ENCODE data around the gene CCL24. TPM values are rescaled to one million over a fixed set of nuclear protein-coding genes. Genes with fewer than 3 reads are reported as not detected.

The CCL24 gene
- total and polyA plus RNA-seq, 10 of the 15 experiments (the other 5 are each of a cell fraction or from before 2014, with no cell fraction given) = not detected

GRCh38 chr7:75796420-75796819, 17.2 kb downstream of the CCL24 start:
- ATAC-seq = no peak
- H3K27ac ChIP-seq (ENCODE audit: control insufficient read depth, insufficient read depth) = no peak overlapping the region
- H3K79me2 ChIP-seq (ENCODE audit: control insufficient read depth, insufficient read depth, low read length) = no peaks in the 10 kb centered on the region
- POLR2A ChIA-PET = no interaction called here
- no peaks in the 10 kb centered on the region for H4K20me1 ChIP-seq (ENCODE audit: control insufficient read depth, insufficient read depth)
- WGBS (ENCODE audit: insufficient coverage, insufficient replicate concordance, low lambda C conversion rate, missing lambda C conversion rate) = 63% methylated on average over 6 of the region's 6 CpGs
- SMC1A ChIA-PET (ENCODE audit: uncharacterized antibody, unreplicated experiment) = no interaction called here
- DNase-seq (ENCODE audit: low read depth, low spot score) = no peak
- H2AFZ ChIP-seq (ENCODE audit: control insufficient read depth, low read depth, low read length) = no peak overlapping the region
- no peaks in the 10 kb centered on the region for H3K27me3 ChIP-seq (replicated peaks in 1 of 2; ENCODE audit: control insufficient read depth in 2 of 2, insufficient read depth in 2 of 2, low read length in 1 of 2)
- H3K4me3 ChIP-seq = no peak overlapping the region
- no peak overlapping the region for H3K9ac ChIP-seq (ENCODE audit: control insufficient read depth, insufficient read depth, low read length)
- no peak for FAIRE-seq
- H3K36me3 ChIP-seq (ENCODE audit: control insufficient read depth in 2 of 2, insufficient read depth in 2 of 2, low read length in 1 of 2) = no peaks in the 10 kb centered on the region
- H3K4me2 ChIP-seq (ENCODE audit: control insufficient read depth, insufficient read depth) = no peak overlapping the region
- no TSS peak for BruUV-seq (replicated peaks)
- RAD21 ChIA-PET (ENCODE audit: unreplicated experiment) = interaction anchor here (0.7 kb wide), 1 partner anchor 13 kb away, joined by 3 read pairs; no protein-coding TSS in a partner anchor
- TF ChIP-seq CBFB (IDR thresholded peaks at IDR 0.05; ENCODE audit: low read depth) (no peak), PML (IDR thresholded peaks at IDR 0.05; ENCODE audit: low read length) (no peak), EED (IDR thresholded peaks at IDR 0.05; ENCODE audit: low read depth) (no peak), KAT2A (conservative IDR thresholded peaks at IDR 0.05; ENCODE audit: control insufficient read depth, low read depth, low read length) (no peak), STAT3 (IDR thresholded peaks at IDR 0.05; ENCODE audit: low read depth, low read length) (no peak), ZNF384 (IDR thresholded peaks at IDR 0.05; ENCODE audit: borderline replicate concordance, low read depth, low read length) (no peak), CHD4 (IDR thresholded peaks at IDR 0.05) (no peak), NFYA (IDR thresholded peaks at IDR 0.05; ENCODE audit: borderline replicate concordance, low read depth, low read length) (no peak), SMC3 (IDR thresholded peaks at IDR 0.05; ENCODE audit: borderline replicate concordance, low read length) (no peak), YBX1 (IDR thresholded peaks at IDR 0.05) (no peak)
- TF ChIP-seq, protein P1, sequence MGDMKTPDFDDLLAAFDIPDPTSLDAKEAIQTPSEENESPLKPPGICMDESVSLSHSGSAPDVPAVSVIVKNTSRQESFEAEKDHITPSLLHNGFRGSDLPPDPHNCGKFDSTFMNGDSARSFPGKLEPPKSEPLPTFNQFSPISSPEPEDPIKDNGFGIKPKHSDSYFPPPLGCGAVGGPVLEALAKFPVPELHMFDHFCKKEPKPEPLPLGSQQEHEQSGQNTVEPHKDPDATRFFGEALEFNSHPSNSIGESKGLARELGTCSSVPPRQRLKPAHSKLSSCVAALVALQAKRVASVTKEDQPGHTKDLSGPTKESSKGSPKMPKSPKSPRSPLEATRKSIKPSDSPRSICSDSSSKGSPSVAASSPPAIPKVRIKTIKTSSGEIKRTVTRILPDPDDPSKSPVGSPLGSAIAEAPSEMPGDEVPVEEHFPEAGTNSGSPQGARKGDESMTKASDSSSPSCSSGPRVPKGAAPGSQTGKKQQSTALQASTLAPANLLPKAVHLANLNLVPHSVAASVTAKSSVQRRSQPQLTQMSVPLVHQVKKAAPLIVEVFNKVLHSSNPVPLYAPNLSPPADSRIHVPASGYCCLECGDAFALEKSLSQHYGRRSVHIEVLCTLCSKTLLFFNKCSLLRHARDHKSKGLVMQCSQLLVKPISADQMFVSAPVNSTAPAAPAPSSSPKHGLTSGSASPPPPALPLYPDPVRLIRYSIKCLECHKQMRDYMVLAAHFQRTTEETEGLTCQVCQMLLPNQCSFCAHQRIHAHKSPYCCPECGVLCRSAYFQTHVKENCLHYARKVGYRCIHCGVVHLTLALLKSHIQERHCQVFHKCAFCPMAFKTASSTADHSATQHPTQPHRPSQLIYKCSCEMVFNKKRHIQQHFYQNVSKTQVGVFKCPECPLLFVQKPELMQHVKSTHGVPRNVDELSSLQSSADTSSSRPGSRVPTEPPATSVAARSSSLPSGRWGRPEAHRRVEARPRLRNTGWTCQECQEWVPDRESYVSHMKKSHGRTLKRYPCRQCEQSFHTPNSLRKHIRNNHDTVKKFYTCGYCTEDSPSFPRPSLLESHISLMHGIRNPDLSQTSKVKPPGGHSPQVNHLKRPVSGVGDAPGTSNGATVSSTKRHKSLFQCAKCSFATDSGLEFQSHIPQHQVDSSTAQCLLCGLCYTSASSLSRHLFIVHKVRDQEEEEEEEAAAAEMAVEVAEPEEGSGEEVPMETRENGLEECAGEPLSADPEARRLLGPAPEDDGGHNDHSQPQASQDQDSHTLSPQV (IDR thresholded peaks at IDR 0.05) = no peak
- H3K4me1 ChIP-seq (ENCODE audit: control insufficient read depth, insufficient read depth, low read length) = no peaks in the 10 kb centered on the region
- no peaks in the 10 kb centered on the region for H3K9me3 ChIP-seq (replicated peaks; ENCODE audit: control insufficient read depth, insufficient read depth, low read length)
- CTCF ChIA-PET = no interaction called here
- in situ Hi-C loops (cut with MboI) = no loop called here
- intact Hi-C loops (cut with micrococcal nuclease; ENCODE audit: unreplicated experiment) = no loop called here

Measured in GM12878 (cell line).